HCT116 (cell line): ENCODE measurements around the gene PRDX2. TPM values are rescaled to one million over a fixed set of nuclear protein-coding genes. Genes with fewer than 3 reads are reported as not detected.

Experiments
- ATAC-seq: fragments of 200-7000 bp; cut with Tn5 transposase; 2 replicates; pipeline ENCODE4 v1.9.1; 2020; ENCODE audit warnings: mild to moderate bottlenecking, moderate library complexity
- BruUV-seq: library from RNA; stranded (reverse); fragments of 400-500 nt; replicated peaks from 2 replicates; lab custom pipeline; 2021; lab: Mats Ljungman, UMichigan
- CTCF ChIA-PET: fragments of 300-600 bp; sonication (Branson Sonifier 250); formaldehyde crosslinking; loops from one replicate; lab custom pipeline; 2021; ENCODE audit warnings: antibody characterized with exemption; lab: Charles Lee
- POLR2A ChIA-PET: fragments of 300-600, 350-600 bp; sonication (Branson Sonifier 250); formaldehyde crosslinking; loops from one replicate; lab custom pipeline; 2021; ENCODE audit warnings: antibody characterized with exemption; lab: Charles Lee
- RAD21 ChIA-PET, 2 experiments: fragments of 300-600 bp; sonication (Branson Sonifier 250); formaldehyde crosslinking; loops; one replicate each; lab custom pipeline; 2023; ENCODE audit warnings: low total read pairs in 2 of 2; ENCODE audit not compliant: uncharacterized antibody in 2 of 2, unreplicated experiment in 2 of 2, low non-redundant PET in 1 of 2; lab: Charles Lee
- DNase-seq: peaks from one replicate; pipeline ENCODE4 v3.0.0-alpha.2; 2010; ENCODE audit warnings: low read depth, low spot score
- H2AFZ ChIP-seq: fragments of 200-600 bp; shearing (Covaris generic), sonication (generic); 2 replicates; pipeline ENCODE4 v1.6.1; 2017; ENCODE audit warnings: low read depth, mixed run types, mixed read lengths, antibody characterized with exemption, low read length; ENCODE audit not compliant: poor library complexity, severe bottlenecking
- H3K27ac ChIP-seq: 2 replicates; pipeline ENCODE4 v1.5.1; 2012; ENCODE audit warnings: low read depth, low read length
- H3K27me3 ChIP-seq: fragments of 200-600 bp; sonication (generic); 2 replicates; pipeline ENCODE4 v1.6.1; 2016; ENCODE audit warnings: mixed run types, low read length, mixed read lengths; ENCODE audit not compliant: insufficient read depth
- H3K36me3 ChIP-seq, 2 experiments: fragments of 200-500 bp in 1 of 2; fragments of 200-600 bp in 1 of 2; sonication (Bioruptor generic) in 1 of 2; sonication (generic) in 1 of 2; 2 replicates each; pipeline versions ENCODE4 v1.5.1 to v1.6.1; 2014 to 2016; ENCODE audit warnings: low read length in 2 of 2, inconsistent platforms in 1 of 2, mixed read lengths in 1 of 2, mixed run types in 1 of 2; ENCODE audit not compliant: insufficient read depth in 2 of 2, control insufficient read depth in 1 of 2
- H3K4me1 ChIP-seq, 2 experiments: fragments of 200-600 bp in 1 of 2; sonication (generic) in 1 of 2; 2 replicates each; pipeline versions ENCODE4 v1.5.1 to v1.6.1; 2012 to 2017; ENCODE audit warnings: low read length in 2 of 2, inconsistent platforms in 1 of 2, mild to moderate bottlenecking in 1 of 2, mixed read lengths in 1 of 2, mixed run types in 1 of 2, moderate library complexity in 1 of 2; ENCODE audit not compliant: insufficient read depth in 2 of 2, control insufficient read depth in 1 of 2
- H3K4me2 ChIP-seq: fragments of 200-600 bp; sonication (generic); 2 replicates; pipeline ENCODE4 v1.6.1; 2017; ENCODE audit warnings: mixed run types, low read length, mixed read lengths
- H3K4me3 ChIP-seq, 2 experiments: fragments of 200-600 bp in 1 of 2; sonication (generic) in 1 of 2; replicated peaks in 1 of 2; 2 replicates each; pipeline ENCODE4 v1.5.1; 2011 to 2016; ENCODE audit warnings: low read length in 2 of 2, control low read depth in 1 of 2, low read depth in 1 of 2, mild to moderate bottlenecking in 1 of 2, mixed read lengths in 1 of 2, mixed run types in 1 of 2
- H3K79me2 ChIP-seq: fragments of 200-600 bp; sonication (generic); 2 replicates; pipeline ENCODE4 v1.6.1; 2017; ENCODE audit warnings: mild to moderate bottlenecking, mixed run types, low read length, moderate library complexity, mixed read lengths; ENCODE audit not compliant: insufficient read depth
- H3K9ac ChIP-seq: fragments of 200-600 bp; sonication (generic); 2 replicates; pipeline ENCODE4 v1.6.1; 2016; ENCODE audit warnings: low read length, mixed read lengths
- H3K9me2 ChIP-seq: fragments of 200-600 bp; sonication (generic), shearing (Covaris generic); 2 replicates; pipeline ENCODE4 v1.6.1; 2017; ENCODE audit warnings: mixed run types, mild to moderate bottlenecking, moderate library complexity; ENCODE audit not compliant: insufficient read depth
- H3K9me3 ChIP-seq, 2 experiments: fragments of 200-500 bp in 1 of 2; fragments of 200-600 bp in 1 of 2; sonication (Bioruptor generic) in 1 of 2; sonication (generic) in 1 of 2; 2 replicates each; pipeline ENCODE4 v1.6.1; 2014 to 2017; ENCODE audit warnings: low read length in 2 of 2, mixed read lengths in 2 of 2, inconsistent platforms in 1 of 2, low read depth in 1 of 2, mild to moderate bottlenecking in 1 of 2, mixed run types in 1 of 2, moderate library complexity in 1 of 2; ENCODE audit not compliant: control insufficient read depth in 1 of 2, insufficient read depth in 1 of 2
- H4K20me1 ChIP-seq: fragments of 200-600 bp; sonication (generic), shearing (Covaris generic); 2 replicates; pipeline ENCODE4 v1.6.1; 2017; ENCODE audit warnings: mixed run types, mild to moderate bottlenecking, moderate library complexity; ENCODE audit not compliant: insufficient read depth
- POLR2A ChIP-seq: IDR thresholded peaks from 2 replicates; pipeline ENCODE4 v1.7.0; 2011; ENCODE audit warnings: borderline replicate concordance; ENCODE audit not compliant: insufficient read depth, insufficient read length; ENCODE audit errors: extremely low read depth
- POLR2AphosphoS5 ChIP-seq: IDR thresholded peaks from 2 replicates; pipeline ENCODE4 v1.6.1; 2011; ENCODE audit warnings: mild to moderate bottlenecking, low read depth, low read length, moderate library complexity
- SP1 ChIP-seq: IDR thresholded peaks from 2 replicates; pipeline ENCODE4 v1.6.1; 2012; ENCODE audit warnings: low read depth
- SRF ChIP-seq: IDR thresholded peaks from 2 replicates; pipeline ENCODE4 v1.6.1; 2012; ENCODE audit warnings: low read depth
- TCF7L2 ChIP-seq: IDR thresholded peaks from 2 replicates; pipeline ENCODE4 v1.7.0; 2011; ENCODE audit warnings: borderline replicate concordance, inconsistent platforms; ENCODE audit not compliant: insufficient read depth, insufficient read length; ENCODE audit errors: extremely low read depth
- YY1 ChIP-seq: IDR thresholded peaks from 2 replicates; pipeline ENCODE4 v1.6.1; 2011; ENCODE audit warnings: low read length, low read depth, moderate library complexity, mild to moderate bottlenecking; ENCODE audit not compliant: insufficient replicate concordance; ENCODE audit errors: extremely low read depth
- ZFX ChIP-seq: fragments of 450-650 bp; IDR thresholded peaks from 2 replicates; pipeline ENCODE4 v1.6.1; 2017
- intact Hi-C: fragments of 100-400 bp; cut with micrococcal nuclease; formaldehyde crosslinking; loops from 2 replicates; pipeline ENCODE4 v1.10.0; 2022
- total RNA-seq: library from RNA; stranded (reverse); gene quantifications from one replicate; pipeline ENCODE4 v1.2.1, GENCODE V29; 2021; ENCODE audit not compliant: unreplicated experiment
- TF ChIP-seq, protein P1 (sequence below): IDR thresholded peaks from 2 replicates; pipeline ENCODE4 v1.6.1; 2011; ENCODE audit warnings: mild to moderate bottlenecking, low read length, moderate library complexity; ENCODE audit not compliant: insufficient replicate concordance; ENCODE audit errors: extremely low read depth

PRDX2 gene
- total RNA-seq, 1 experiment from 2014 or later = 387 TPM

- POLR2A ChIA-PET = interaction anchor here (0.6 to 6.7 kb wide), 15 partner anchors 9 to 1856 kb away, joined by 3 to 172 read pairs (median 5); partner anchors contain the start of genes DHPS, HOOK2, PRDX2 and RNASEH2A
- Histone ChIP-seq H3K36me3 (no peaks in the 10 kb centered on the region; a peak in 2 of 4 replicates), H3K27me3 (no peaks in the 10 kb centered on the region), H3K27ac (peak overlapping the region; percentile 96), H2AFZ (no peak overlapping the region), H3K79me2 (peaks cover 19% of the 10 kb centered on the region), H3K4me1 (peaks cover 41 to 76% of the 10 kb centered on the region in 2 experiments), H3K4me3 (peak overlapping the region; percentile 77 to 84), H4K20me1 (no peaks in the 10 kb centered on the region), H3K9me3 (no peaks in the 10 kb centered on the region), H3K9ac (peak overlapping the region; percentile 93), H3K4me2 (peak overlapping the region; percentile 99), H3K9me2 (no peaks in the 10 kb centered on the region)
- ATAC-seq = peak; percentile 56
- peak; percentile 94 for TF ChIP-seq POLR2A
- TF ChIP-seq ZFX = peak; percentile 80
- no peak for TF ChIP-seq SP1
- TF ChIP-seq, protein P1, sequence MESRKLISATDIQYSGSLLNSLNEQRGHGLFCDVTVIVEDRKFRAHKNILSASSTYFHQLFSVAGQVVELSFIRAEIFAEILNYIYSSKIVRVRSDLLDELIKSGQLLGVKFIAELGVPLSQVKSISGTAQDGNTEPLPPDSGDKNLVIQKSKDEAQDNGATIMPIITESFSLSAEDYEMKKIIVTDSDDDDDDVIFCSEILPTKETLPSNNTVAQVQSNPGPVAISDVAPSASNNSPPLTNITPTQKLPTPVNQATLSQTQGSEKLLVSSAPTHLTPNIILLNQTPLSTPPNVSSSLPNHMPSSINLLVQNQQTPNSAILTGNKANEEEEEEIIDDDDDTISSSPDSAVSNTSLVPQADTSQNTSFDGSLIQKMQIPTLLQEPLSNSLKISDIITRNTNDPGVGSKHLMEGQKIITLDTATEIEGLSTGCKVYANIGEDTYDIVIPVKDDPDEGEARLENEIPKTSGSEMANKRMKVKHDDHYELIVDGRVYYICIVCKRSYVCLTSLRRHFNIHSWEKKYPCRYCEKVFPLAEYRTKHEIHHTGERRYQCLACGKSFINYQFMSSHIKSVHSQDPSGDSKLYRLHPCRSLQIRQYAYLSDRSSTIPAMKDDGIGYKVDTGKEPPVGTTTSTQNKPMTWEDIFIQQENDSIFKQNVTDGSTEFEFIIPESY = peak; percentile 76
- peak; percentile 94 for TF ChIP-seq POLR2AphosphoS5
- TF ChIP-seq YY1 = peak; percentile 36
- TF ChIP-seq TCF7L2 = peak; percentile 40
- no peak for TF ChIP-seq SRF
- no TSS peak for BruUV-seq
- peak; percentile 91 for DNase-seq
- intact Hi-C loops = loop anchor here (2.0 kb wide), 1 partner anchor 15 kb away; no protein-coding TSS in a partner anchor
- CTCF ChIA-PET = interaction anchor here (1.2 to 7.4 kb wide), 9 partner anchors 11 to 60 kb away, joined by 3 to 123 read pairs (median 35); partner anchors contain the start of gene HOOK2
- RAD21 ChIA-PET = interaction anchor here (0.7 to 1.2 kb wide), 3 partner anchors 18 to 27 kb away, joined by 3 to 4 read pairs (median 3); partner anchors contain the start of gene HOOK2 (in 1 of the 2)
Measured at GRCh38 chr19:12793290-12794195, 8.1 kb downstream of the PRDX2 start.
